GM21526 (cell line): ENCODE data around the gene UGT1A3.

Experiments used
- ATAC-seq: cut with Tn5 transposase; IDR thresholded peaks from one replicate; pipeline ENCODE4 v1.9.1; 2021; ENCODE audit warnings: moderate library complexity; ENCODE audit not compliant: unreplicated experiment, low FRiP score

Gene UGT1A3

GRCh38 chr2:233754872-233755611, 26.2 kb downstream of the UGT1A3 start:
- ATAC-seq = no peak

DNA sequence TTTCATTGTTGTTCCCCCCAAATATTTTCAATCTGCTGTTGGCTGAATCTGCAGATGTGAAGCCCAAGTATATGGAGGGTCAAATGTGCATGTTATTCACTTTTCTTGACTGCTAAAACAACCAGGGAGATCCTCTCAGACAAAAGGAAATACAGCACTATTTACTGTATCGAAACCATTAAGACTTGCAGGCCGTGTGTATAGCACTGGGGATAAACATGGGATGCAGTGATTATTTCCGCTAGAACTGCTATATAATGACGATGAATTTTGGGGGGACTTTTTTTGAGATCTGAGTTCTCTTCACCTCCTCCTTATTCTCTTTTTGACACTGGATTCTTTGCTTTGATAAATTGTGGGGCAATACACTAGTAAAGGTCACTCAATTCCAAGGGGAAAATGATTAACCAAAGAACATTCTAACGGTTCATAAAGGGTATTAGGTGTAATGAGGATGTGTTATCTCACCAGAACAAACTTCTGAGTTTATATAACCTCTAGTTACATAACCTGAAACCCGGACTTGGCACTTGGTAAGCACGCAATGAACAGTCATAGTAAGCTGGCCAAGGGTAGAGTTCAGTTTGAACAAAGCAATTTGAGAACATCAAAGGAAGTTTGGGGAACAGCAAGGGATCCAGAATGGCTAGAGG, 27.7 kb downstream of the UGT1A3 start:
- ATAC-seq = no peak

DNA sequence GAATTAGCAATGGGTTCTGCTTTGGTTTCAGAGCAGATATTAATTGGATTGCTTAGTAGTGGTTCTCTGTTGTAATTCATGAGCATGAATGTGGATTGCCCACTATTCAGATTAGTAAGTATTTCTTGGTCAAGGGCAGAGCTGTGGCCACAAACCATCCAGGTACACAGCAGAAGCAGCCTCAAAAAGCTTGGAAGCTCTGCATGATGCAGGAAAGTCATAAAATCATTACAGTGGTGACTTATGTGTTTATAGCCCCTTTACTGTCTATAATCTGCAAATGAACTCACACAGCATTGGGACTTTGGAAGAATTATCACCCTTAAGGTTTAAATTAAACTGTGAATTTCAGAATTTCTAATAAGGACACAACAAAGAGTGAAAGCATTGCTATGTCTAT, 29.3 kb downstream of the UGT1A3 start:
- no peak for ATAC-seq

GRCh38 chr2:233758849-233759248, 30.0 kb downstream of the UGT1A3 start:
- ATAC-seq = no peak

- ATAC-seq = no peak
Measured at GRCh38 chr2:233760043-233760442, 31.2 kb downstream of the UGT1A3 start, which contains the start of gene UGT1A1. Gene UGT1A1 (plus strand): TSS chr2:233760270. CDS start chr2:233760288, 18 bp downstream.

GRCh38 chr2:233761040-233761769, 32.4 kb downstream of the UGT1A3 start:
- no peak for ATAC-seq

DNA sequence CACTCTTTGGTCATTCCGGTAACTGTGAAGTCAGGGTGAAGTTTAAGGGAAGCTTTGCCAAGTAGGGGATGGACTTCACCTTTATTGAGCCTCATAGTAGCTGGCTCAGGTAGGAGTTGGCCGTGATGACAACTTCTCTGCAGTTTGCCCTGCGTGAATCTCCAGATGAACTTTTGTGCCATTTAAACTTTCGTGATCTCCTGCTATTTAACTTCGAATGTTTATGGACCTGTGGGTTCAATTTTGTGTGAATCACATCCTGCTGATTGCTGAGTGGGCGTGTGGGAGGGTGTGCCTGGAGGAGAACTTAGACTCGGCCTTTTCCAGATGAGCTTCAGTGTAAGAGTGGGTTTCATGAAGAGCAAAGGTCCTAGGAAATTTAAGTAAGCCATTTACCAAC, 35.4 kb downstream of the UGT1A3 start:
- ATAC-seq = no peak

- ATAC-seq = no peak
Measured at GRCh38 chr2:233764761-233765160, 35.9 kb downstream of the UGT1A3 start.

GRCh38 chr2:233766416-233766815, 37.6 kb downstream of the UGT1A3 start:
- no peak for ATAC-seq

GRCh38 chr2:233768076-233768475, 39.2 kb downstream of the UGT1A3 start:
- ATAC-seq = no peak

- ATAC-seq = no peak
Measured at GRCh38 chr2:233769260-233769659, 40.4 kb downstream of the UGT1A3 start.

DNA sequence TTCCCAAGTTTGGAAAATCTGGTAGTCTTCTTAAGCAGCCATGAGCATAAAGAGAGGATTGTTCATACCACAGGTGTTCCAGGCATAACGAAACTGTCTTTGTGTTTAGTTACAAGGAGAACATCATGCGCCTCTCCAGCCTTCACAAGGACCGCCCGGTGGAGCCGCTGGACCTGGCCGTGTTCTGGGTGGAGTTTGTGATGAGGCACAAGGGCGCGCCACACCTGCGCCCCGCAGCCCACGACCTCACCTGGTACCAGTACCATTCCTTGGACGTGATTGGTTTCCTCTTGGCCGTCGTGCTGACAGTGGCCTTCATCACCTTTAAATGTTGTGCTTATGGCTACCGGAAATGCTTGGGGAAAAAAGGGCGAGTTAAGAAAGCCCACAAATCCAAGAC, 43.3 kb downstream of the UGT1A3 start:
- ATAC-seq = no peak

- ATAC-seq = no peak
Measured at GRCh38 chr2:233772583-233772982, 43.7 kb downstream of the UGT1A3 start.

DNA sequence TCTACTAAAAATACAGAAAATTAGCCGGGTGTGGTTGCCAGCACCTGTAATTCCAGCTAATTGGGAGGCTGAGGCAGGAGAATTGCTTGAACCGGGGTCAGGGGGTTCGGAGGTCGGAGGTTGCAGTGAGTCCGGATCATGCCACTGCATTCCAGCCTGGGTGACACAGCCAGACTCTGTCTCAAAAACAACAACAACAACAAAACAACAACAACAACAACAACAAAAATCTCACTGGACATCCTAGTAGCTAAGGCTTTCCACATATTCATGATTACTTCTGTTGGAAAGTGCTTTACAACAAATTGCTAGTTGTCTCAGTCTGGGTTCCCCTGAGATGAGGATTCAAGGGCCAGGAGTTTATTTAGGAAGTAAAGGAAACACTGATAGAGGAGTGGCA, 45.0 kb downstream of the UGT1A3 start:
- ATAC-seq = no peak

- no peak for ATAC-seq
Measured at GRCh38 chr2:233775414-233775813, 46.6 kb downstream of the UGT1A3 start.

GRCh38 chr2:233778030-233778429, 49.2 kb downstream of the UGT1A3 start, which contains the start of gene MROH2A:
Gene MROH2A (plus strand): TSS chr2:233778330. CDS start chr2:233779359, 1,029 bp downstream.
- ATAC-seq = no peak

- no peak for ATAC-seq
Measured at GRCh38 chr2:233779722-233780121, 50.9 kb downstream of the UGT1A3 start.

- ATAC-seq = no peak
Measured at GRCh38 chr2:233780771-233781170, 51.9 kb downstream of the UGT1A3 start.

GRCh38 chr2:233789554-233789953, 60.7 kb downstream of the UGT1A3 start:
- ATAC-seq = no peak

DNA sequence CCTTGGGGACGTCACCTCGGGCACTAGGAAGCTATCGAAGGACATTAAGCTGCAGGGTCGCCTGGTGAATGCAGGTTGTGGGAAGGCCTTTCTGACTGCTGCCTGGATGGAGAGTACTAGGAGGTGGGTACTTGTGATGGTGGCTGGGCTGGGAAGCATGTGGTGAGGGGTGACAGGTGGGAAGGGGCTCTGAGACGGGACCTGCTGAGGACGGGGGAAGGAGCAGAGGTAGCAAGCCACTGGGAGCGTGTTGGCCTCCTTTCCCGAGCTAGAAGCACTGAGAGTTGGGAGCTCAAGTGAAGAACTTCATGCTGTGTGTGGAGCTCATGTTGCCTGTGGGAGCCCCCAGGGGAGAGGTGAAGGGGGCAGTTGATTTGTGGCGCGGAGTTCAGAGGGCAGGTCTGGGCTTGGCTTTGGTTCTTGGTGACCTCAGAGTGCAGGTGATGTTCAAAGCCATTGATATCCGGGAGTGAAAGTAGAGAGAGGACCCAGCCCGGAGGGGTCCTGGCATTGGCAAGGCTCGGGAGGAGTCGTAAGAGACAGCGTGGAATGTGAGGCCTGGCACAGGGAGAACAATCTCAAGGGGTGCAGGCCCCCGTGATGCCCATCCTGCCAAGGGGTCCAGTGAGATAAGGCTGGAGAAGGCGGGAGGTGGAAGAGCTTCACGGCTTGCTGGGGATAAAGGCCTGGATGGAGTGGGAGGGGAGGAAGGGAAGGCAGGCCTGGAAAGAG, 62.5 kb downstream of the UGT1A3 start:
- no peak for ATAC-seq

DNA sequence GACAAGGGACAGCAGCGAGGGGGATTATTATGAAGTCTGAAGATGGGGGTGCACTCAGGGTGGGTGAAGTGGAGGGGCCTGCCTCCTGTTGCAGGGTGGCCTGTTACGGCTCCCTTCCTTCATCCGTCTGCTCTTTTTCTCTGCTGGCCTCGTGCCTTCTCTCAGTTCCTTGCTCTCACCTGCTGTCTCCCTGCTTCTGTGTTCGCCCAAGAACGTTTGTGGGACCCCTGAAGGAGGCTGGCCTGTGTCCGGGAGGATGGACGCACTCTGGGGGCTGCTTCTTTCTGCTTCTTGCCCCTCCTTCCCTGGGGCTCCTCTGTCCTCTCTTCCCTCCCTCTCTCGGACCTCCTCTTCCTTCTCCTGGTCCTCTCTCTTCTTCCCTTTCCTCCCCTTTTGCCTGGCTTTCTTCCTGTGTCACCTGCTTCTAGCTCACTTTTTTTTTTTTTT, 63.1 kb downstream of the UGT1A3 start:
- ATAC-seq = no peak
